TTC549 (cell line): ENCODE results near the gene UGT1A6.

Source experiments
- FAIRE-seq: peaks from 2 replicates; lab custom pipeline; 2012; peaks lifted over from hg19 to GRCh38; lab: Jason Lieb, UNC

The UGT1A6 gene

DNA sequence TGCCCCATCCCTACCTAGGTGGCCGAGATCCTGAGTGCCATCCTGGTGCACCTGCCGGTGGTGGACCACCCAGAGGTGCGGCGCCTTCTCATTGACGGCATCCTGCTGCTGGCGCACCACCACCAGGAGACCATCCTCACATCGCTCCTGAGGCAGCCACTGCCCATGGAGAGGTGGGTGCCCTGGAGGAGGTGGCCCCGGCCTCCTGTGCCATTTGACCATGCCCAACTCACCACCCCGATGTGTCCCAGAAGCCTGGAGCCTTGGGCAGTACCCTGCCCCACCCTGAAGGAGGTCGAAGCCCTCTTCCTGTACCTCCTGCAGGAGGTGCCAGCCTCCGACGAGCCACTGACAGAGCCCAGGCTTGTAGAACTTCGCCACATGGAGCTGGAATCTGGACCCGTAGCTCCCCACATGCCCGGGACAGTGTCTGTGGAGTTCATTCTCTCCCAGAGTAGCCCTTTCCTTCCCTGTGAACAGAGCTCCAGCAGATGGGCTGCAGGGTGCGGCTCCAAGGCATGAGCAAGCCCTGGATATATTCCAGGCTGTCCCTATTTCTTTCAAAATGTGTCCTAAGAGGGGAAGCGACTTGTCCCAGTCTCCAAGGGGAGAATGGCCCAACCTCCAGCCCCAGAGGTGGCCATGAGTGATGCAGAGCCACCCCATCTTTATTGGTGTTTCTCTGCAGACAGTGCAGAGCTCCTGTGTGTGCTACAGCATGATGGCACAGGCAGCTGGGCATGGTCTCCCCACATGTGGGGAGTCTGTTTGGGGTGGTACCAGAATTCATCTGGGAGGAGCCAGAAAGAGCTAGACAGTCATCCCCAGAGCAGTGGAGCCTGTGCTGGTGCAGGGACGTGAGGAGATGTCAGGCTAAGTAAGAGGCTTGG is 127.4 kb downstream of the UGT1A6 start:
- FAIRE-seq = no peak

DNA sequence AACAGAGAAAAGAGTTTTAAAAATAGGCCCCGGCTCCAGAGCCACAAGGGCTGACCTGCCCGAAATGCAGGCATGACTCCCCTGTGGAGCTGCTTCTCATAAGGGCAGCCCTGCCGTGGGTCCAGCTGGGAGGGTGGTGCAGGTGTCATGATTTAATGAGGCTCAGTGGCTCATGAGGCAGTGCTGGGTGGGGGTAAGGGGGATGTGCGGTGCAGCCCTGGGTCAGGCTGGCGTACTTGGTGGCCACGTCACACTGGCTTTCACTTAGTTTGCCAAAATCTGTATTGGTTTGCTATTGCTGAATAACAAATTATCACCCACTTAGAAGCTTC is 128.1 kb downstream of the UGT1A6 start:
- no peak for FAIRE-seq

GRCh38 chr2:233821196-233821595 is 128.5 kb downstream of the UGT1A6 start:
- no peak for FAIRE-seq

GRCh38 chr2:233821709-233822100 is 129.0 kb downstream of the UGT1A6 start:
- FAIRE-seq = no peak

- FAIRE-seq = no peak
These were observed 129.5 kb downstream of the UGT1A6 start for GRCh38 chr2:233822101-233822771.
